GM21381 (cell line): ENCODE data around the gene EYA2.
"Not testable (repeated sequence)": the region's sequence is repeated elsewhere in the genome, so short reads cannot be mapped to it uniquely, and the experiment has no call there.

Experiments used
- ATAC-seq: cut with Tn5 transposase; IDR thresholded peaks from one replicate; pipeline ENCODE4 v1.9.1; 2021; ENCODE audit warnings: mild to moderate bottlenecking, moderate library complexity; ENCODE audit not compliant: unreplicated experiment

EYA2 gene

DNA sequence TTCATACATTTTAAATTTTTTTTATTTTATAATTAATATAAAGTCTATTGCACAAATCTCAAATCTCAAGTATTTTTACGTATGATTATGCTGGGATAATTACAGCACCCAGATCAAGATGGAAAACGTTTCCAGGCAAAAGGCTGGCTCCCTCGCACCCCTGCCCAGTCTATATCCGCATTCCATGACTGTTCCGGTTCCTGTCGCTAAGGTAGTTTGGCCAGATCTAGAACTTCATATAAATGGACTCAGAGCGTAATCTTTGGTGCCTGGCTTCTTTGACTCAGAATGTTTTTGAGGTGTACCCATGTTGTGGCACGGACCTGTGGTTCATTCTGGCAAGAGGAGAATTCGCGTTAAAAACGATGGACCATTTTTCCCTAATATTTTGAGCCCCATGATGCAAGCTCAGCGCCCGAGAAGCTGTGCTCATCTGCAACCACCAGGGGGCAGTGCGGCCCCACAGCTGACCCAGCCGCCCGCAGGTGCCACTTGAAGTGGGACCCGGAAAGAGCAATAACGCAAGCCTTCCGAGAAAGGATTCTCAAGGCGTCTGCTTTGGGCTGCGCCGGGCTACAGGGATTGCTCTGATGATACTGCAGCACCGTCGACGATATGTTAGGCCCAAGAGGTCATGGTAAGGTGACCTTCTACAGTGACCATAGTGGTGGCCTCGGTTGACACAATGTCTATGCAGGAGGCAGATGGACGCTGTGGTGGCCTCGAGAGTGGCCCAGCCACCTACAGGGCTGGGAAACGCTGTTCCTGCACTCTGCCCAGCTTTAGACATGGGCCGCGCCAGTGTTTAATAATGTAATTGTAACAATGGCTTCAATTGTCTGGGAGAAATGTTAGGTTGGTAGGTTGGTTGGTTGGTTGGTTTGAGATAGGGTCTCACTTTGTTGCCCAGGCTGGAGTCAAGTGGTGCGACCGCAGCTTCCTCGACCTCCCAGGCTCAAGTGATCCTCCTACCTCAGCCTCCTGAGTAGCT lies 301.7 kb downstream of the EYA2 start:
- peak; percentile 52 for ATAC-seq

- ATAC-seq = no peak
Observed at GRCh38 chr20:47198254-47198671, 303.6 kb downstream of the EYA2 start.

GRCh38 chr20:47198996-47199552 lies 304.4 kb downstream of the EYA2 start:
- no peak for ATAC-seq

GRCh38 chr20:47201074-47201730 lies 306.6 kb downstream of the EYA2 start:
- ATAC-seq = no peak

DNA sequence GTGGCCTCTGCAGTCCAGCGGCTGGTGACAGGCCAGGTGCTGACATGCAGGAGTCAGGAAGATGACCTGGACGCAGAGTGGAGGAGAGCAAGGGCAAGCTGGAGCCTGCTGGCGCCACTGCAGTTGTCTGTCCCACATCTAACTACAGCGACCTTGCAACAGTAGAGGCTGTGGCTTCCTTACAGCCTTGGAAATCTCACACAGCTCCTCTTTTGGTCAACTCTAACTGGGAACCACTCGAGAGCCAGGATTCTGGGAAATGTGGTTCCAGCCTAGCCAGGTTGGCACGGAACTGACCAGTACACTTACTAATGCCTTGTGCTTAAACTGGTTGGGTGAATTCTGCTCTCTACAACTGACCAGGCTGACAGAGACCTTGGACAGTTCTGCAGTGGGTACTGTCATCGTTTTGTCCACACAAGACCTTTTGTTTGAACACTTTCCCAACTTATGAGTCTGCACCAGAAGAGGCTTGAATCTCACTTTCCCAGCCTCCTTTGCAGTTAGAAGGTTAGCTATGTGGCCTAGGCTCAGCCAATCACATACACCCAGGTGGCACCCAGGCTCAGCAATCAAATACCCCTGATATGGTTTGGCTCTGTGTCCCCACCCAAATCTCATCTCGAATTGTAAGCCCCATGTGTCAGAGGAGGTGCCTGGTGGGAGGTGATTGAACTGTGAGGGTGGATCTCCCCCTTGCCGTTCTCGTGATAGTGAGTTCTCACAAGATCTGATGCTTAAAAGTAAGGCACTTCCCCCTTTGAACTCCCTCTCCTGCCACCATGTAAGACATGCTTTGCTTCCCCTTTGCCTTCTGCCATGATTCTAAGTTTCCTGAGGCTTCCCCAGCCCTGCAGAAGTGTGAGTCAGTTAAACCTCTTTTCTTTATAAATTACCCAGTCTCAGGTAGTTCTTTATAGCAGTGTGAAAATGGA lies 308.4 kb downstream of the EYA2 start:
- ATAC-seq = no peak

DNA sequence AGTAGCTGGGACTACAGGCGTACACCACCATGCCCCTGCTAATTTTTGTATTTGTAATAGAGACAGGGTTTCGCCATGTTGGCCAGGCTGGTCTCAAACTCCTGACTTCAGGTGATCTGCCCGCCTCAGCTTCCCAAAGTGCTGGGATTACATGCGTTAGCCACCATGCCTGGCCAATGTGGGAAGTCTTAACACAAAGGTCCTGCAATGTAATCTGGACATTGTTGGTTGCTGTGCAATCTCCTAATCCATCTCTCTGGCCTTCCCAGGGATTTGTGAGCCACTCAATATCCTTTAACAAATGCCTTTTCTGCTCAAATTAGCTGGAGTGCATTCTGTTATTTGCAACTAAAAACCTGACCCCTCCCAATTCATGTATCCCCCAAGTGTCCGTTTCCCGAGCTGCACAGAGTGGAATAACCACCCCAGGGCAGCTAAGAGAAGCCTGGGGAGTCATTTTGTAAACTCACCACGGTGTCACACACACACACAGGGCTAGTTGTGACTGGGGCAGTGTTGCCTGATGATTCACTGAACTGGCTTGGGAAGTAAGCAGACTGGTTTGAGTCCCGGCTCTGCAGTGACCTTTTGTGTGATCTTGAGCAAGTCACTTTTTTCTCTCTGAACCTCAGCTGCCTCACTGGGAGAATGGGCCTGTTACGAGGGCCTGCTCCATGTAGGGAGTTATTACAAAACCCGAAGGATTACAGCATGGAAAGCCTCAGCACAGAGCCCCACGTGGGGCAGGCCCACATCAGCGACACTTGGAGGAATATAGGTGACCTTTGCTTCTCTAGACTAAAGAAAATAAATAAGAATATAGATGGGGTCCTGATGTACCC lies 309.6 kb downstream of the EYA2 start:
- ATAC-seq = no peak

DNA sequence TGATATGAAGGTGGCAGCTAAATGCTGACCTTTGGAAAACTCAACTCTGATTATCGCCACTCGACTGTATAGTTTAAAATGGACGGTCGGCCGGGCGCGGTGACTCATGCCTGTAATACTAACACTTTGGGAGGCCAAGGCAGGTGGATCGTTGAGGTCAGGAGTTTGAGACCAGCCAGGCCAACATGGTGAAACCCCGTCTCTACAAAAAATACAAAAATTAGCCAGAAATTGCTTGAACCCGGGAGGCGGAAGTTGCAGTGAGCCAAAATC lies 310.1 kb downstream of the EYA2 start:
- ATAC-seq = not testable (repeated sequence)

- ATAC-seq = no peak
Observed at GRCh38 chr20:47205577-47206123, 311.0 kb downstream of the EYA2 start.

GRCh38 chr20:47206552-47206951 lies 311.9 kb downstream of the EYA2 start:
- not testable (repeated sequence) for ATAC-seq

- no peak for ATAC-seq
Observed at GRCh38 chr20:47206962-47207641, 312.5 kb downstream of the EYA2 start.

DNA sequence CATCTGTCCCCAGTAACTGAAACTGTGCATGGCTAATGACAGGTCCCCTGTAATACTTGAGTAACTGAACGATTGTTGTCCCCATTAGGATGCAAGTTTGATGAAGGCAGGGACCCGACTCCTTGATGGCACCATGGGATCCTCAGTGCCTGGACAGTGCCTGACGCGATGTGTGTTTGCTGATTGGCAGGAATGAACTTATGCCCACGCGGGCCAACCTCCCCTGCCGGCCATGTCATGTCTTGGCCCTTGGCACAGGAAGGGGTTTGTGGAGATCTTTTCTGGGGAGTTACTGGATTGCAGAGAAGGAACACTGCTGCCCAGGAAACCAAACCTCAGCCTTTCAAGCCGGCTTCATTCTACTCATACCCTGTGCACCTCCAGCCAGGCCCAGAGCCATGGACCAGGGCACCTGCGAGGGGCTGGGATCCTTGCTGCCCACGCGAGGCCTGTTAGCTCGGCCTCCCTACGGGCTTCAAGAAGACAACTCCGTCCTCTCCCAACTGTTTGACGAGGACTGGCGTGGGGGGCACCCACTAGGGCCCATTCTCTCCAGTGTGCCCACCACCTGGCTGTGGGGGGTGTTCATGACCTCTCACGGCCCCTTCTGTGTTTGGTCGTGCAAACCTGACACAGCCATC lies 314.0 kb downstream of the EYA2 start:
- no peak for ATAC-seq

- no peak for ATAC-seq
Observed at GRCh38 chr20:47209982-47210381, 315.3 kb downstream of the EYA2 start.

DNA sequence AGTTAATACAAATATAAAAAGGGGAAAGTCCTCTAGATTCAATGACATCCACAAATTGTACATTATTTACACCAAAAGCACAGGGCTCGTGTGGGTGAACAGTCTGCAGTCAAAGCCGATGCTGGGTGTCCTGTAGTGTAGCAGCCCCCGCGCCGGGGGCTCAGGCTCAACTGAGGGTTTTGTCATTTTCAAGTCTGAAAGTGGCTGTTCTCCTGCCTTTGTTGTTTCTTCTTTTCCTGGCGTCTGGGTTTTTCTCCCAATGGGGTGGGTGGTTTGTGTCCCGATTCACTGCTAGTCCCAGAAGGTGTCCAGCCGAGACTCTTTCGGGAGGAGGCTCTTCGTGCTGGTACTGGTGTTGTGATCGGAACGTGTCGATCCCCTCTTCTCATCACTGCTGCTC lies 315.8 kb downstream of the EYA2 start:
- ATAC-seq = no peak

DNA sequence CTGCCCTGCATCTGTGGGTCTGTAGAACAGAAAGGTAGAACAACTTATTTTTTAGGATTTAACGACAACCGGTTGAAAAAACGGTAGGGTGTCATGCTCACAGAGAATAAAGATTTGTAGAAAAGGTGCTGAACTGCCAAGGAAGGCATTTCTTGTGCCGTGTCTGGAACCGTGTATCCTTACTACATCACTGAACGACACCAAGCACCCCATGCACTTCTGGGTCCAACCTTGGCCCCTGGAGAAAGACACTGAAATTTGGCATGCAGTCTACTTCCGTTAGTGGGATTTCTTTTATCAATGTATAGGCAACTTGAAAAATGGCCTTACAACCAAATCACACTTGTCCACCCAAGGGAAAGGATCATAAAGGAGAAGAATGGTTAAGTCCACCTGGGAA lies 316.4 kb downstream of the EYA2 start:
- ATAC-seq = no peak

- ATAC-seq = no peak
Observed at GRCh38 chr20:47212606-47213207, 318.1 kb downstream of the EYA2 start.

GRCh38 chr20:47213966-47214365 lies 319.3 kb downstream of the EYA2 start:
- ATAC-seq = no peak

DNA sequence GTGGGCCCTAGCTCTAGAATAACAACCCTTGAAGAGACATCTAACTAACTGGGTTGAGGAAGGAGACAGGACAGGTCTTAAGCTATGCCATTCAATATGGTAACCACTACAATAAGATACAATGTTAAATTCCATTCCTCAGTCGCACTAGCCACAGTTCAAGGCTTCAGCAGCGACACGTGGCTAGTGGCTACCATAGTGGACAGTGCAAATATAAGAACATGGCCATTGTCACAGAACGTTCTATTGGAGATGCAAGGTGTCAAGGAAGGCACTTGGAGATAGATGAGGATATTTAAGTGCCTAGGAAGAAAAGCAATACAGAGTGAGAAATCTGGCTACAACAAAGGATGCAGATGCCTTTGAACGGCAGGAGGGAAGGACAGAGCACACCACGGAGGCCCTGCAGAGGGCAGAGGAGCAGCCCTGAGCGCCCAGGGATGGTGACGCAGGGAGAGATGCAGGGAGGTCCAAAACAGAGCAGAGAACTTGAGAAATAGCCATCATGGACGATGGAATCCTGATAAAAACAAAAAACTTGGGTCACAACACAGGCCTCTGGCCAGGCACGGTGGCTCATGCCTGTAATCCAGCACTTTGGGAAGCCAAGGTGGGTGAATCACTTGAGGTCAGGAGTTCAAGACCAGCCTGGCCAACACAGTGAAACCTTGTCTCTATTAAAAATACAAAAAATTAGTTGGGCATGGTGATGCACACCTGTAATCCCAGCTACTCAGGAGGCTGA lies 321.2 kb downstream of the EYA2 start:
- ATAC-seq = no peak
